ENCODE measurements around the gene GPR15LG. TPM values are rescaled to one million over a fixed set of nuclear protein-coding genes. Genes with fewer than 3 reads are reported as not detected.

GPR15LG gene
- polyA plus RNA-seq, 2 donors = 273 to 321 TPM

Other genes starting within 250 kb of the GPR15LG start
- 100 to 1,000 TPM in 1 of 2 donors, 10 to 100 TPM in 1; 62.8 to 144 TPM for gene GHITM, start 34.3 kb upstream of the GPR15LG start, polyA plus RNA-seq
- gene CDHR1, start 20.7 kb downstream of the GPR15LG start, polyA plus RNA-seq = 10 to 100 TPM in 1 of 2 donors, 1 to 10 TPM in 1; 5.0 to 16.1 TPM
- not detected for gene LRIT2, start 51.7 kb downstream of the GPR15LG start, polyA plus RNA-seq
- not detected for gene LRIT1, start 67.7 kb downstream of the GPR15LG start, polyA plus RNA-seq
- gene RGR, start 71.3 kb downstream of the GPR15LG start, polyA plus RNA-seq = under 1 TPM; 0.31 to 0.33 TPM
- 10 to 100 TPM; 10.0 to 11.6 TPM for gene CCSER2, start 154.8 kb downstream of the GPR15LG start, polyA plus RNA-seq

Data from esophagus (tissue), 2 donors.